HG02678 (cell line): ENCODE measurements around the gene SMIM14.
A peak's percentile ranks its signal among the peaks of the same experiment; 100 is the strongest.
"Not testable (repeated sequence)": the region's sequence is repeated elsewhere in the genome, so short reads cannot be mapped to it uniquely, and the experiment has no call there.

Experiments
- ATAC-seq: cut with Tn5 transposase; IDR thresholded peaks from one replicate; pipeline ENCODE4 v1.9.1; 2021; ENCODE audit warnings: mild to moderate bottlenecking, moderate library complexity; ENCODE audit not compliant: unreplicated experiment

SMIM14 gene

GRCh38 chr4:39648827-39649558 is 10.3 kb upstream of the SMIM14 start:
- no peak for ATAC-seq

- no peak for ATAC-seq
These were observed 9.5 kb upstream of the SMIM14 start for GRCh38 chr4:39648213-39648612.

- no peak for ATAC-seq
These were observed 4.4 kb upstream of the SMIM14 start for GRCh38 chr4:39642885-39643552.

GRCh38 chr4:39641451-39641850 is 2.8 kb upstream of the SMIM14 start:
- no peak for ATAC-seq

- ATAC-seq = no peak
These were observed 895 bp downstream of the SMIM14 start for GRCh38 chr4:39637586-39638353.

GRCh38 chr4:39637221-39637585 is 1.5 kb downstream of the SMIM14 start:
- no peak for ATAC-seq

GRCh38 chr4:39636531-39637184 is 2.0 kb downstream of the SMIM14 start:
- no peak for ATAC-seq

GRCh38 chr4:39635023-39635422 is 3.6 kb downstream of the SMIM14 start:
- ATAC-seq = no peak

GRCh38 chr4:39631700-39632079 is 7.0 kb downstream of the SMIM14 start:
- ATAC-seq = peak; percentile 68

- ATAC-seq = no peak
These were observed 11.3 kb downstream of the SMIM14 start for GRCh38 chr4:39627413-39627812.

- ATAC-seq = no peak
These were observed 11.8 kb downstream of the SMIM14 start for GRCh38 chr4:39626913-39627312.

GRCh38 chr4:39626261-39626660 is 12.4 kb downstream of the SMIM14 start:
- ATAC-seq = peak; percentile 73

- ATAC-seq = no peak
These were observed 17.1 kb downstream of the SMIM14 start for GRCh38 chr4:39621582-39621981.

GRCh38 chr4:39620551-39621313 is 17.9 kb downstream of the SMIM14 start:
- ATAC-seq = no peak

- ATAC-seq = no peak
These were observed 21.1 kb downstream of the SMIM14 start for GRCh38 chr4:39617534-39617933.

GRCh38 chr4:39616651-39617050 is 22.0 kb downstream of the SMIM14 start:
- no peak for ATAC-seq

GRCh38 chr4:39616112-39616511 is 22.6 kb downstream of the SMIM14 start:
- ATAC-seq = not testable (repeated sequence)

GRCh38 chr4:39614487-39615162 is 24.0 kb downstream of the SMIM14 start:
- no peak for ATAC-seq

- ATAC-seq = peak; percentile 48
These were observed 25.5 kb downstream of the SMIM14 start for GRCh38 chr4:39613093-39613656.

- peak; percentile 88 for ATAC-seq
These were observed 29.2 kb downstream of the SMIM14 start for GRCh38 chr4:39609454-39609931.
